Activated T-cell treated with anti-CD3 and anti-CD28 coated beads, Interleukin-2, amount 50 U/mL, for 24 hours (primary cell): ENCODE data around the gene PMF1.
A peak's percentile ranks its signal among the peaks of the same experiment; 100 is the strongest.
"Not testable (repeated sequence)": the region's sequence is repeated elsewhere in the genome, so short reads cannot be mapped to it uniquely, and the experiment has no call there.

Experiments
- DNase-seq: peaks from one replicate; pipeline ENCODE4 v3.0.0-alpha.2; 2020
- H3K27ac Mint-ChIP-seq: 2 replicates; pipeline ENCODE4 v1.8.0; 2020; ENCODE audit warnings: mild to moderate bottlenecking, mixed read lengths
- H3K27me3 Mint-ChIP-seq: 2 replicates; pipeline ENCODE4 v1.8.0; 2020; ENCODE audit warnings: mixed read lengths
- H3K36me3 Mint-ChIP-seq: 2 replicates; pipeline ENCODE4 v1.8.0; 2020; ENCODE audit warnings: low read depth, mixed read lengths
- H3K4me1 Mint-ChIP-seq: 2 replicates; pipeline ENCODE4 v1.8.0; 2020; ENCODE audit warnings: low read depth, mixed read lengths
- H3K4me3 Mint-ChIP-seq: 2 replicates; pipeline ENCODE4 v1.8.0; 2020; ENCODE audit warnings: mild to moderate bottlenecking, moderate library complexity, mixed read lengths
- H3K9me3 Mint-ChIP-seq: 2 replicates; pipeline ENCODE4 v1.8.0; 2020; ENCODE audit warnings: mixed read lengths

Gene PMF1

GRCh38 chr1:156216361-156217086, 3.7 kb downstream of the PMF1 start:
- not testable (repeated sequence) for H3K4me3 Mint-ChIP-seq, DNase-seq, H3K27me3 Mint-ChIP-seq, H3K9me3 Mint-ChIP-seq
- peaks cover 70% of the 10 kb centered on the region for H3K4me1 Mint-ChIP-seq
- H3K36me3 Mint-ChIP-seq, result peaks cover 85% of the 10 kb centered on the region
- H3K27ac Mint-ChIP-seq, result peak overlapping the region; percentile 97

GRCh38 chr1:156217871-156218270, 5.1 kb downstream of the PMF1 start:
- peak overlapping the region; percentile 99 for H3K27ac Mint-ChIP-seq
- H3K36me3 Mint-ChIP-seq, result peaks cover 84% of the 10 kb centered on the region
- H3K4me3 Mint-ChIP-seq, result peak overlapping the region; percentile 72
- H3K27me3 Mint-ChIP-seq, result no peaks in the 10 kb centered on the region
- no peak for DNase-seq
- peaks cover 73% of the 10 kb centered on the region for H3K4me1 Mint-ChIP-seq
- peaks cover 3% of the 10 kb centered on the region for H3K9me3 Mint-ChIP-seq

GRCh38 chr1:156220226-156220625, 7.4 kb downstream of the PMF1 start:
- H3K27ac Mint-ChIP-seq, result peak overlapping the region; percentile 99
- peaks cover 79% of the 10 kb centered on the region for H3K36me3 Mint-ChIP-seq
- no peaks in the 10 kb centered on the region for H3K27me3 Mint-ChIP-seq
- H3K4me1 Mint-ChIP-seq, result peaks cover 79% of the 10 kb centered on the region
- DNase-seq, result no peak
- no peak overlapping the region for H3K4me3 Mint-ChIP-seq
- peaks cover 3% of the 10 kb centered on the region for H3K9me3 Mint-ChIP-seq

GRCh38 chr1:156221986-156222692, 9.3 kb downstream of the PMF1 start:
- Mint-ChIP-seq H3K4me3 (peak overlapping the region; percentile 68), H3K27me3 (no peaks in the 10 kb centered on the region), H3K4me1 (peaks cover 84% of the 10 kb centered on the region), H3K27ac (peak overlapping the region; percentile 99), H3K9me3 (peaks cover 3% of the 10 kb centered on the region), H3K36me3 (peaks cover 83% of the 10 kb centered on the region)
- peak; percentile 50 for DNase-seq

- H3K4me1 Mint-ChIP-seq, result peaks cover 63% of the 10 kb centered on the region
- peak overlapping the region; percentile 95 for H3K27ac Mint-ChIP-seq
- no peak for DNase-seq
- H3K27me3 Mint-ChIP-seq, result no peaks in the 10 kb centered on the region
- H3K36me3 Mint-ChIP-seq, result peaks cover 83% of the 10 kb centered on the region
- peak overlapping the region; percentile 37 for H3K4me3 Mint-ChIP-seq
- no peaks in the 10 kb centered on the region for H3K9me3 Mint-ChIP-seq
Observed at GRCh38 chr1:156225677-156226014, 12.8 kb downstream of the PMF1 start.

GRCh38 chr1:156226116-156226538, 13.3 kb downstream of the PMF1 start:
- Mint-ChIP-seq H3K4me1 (peaks cover 60% of the 10 kb centered on the region), H3K4me3 (peak overlapping the region; percentile 16), H3K36me3 (peaks cover 80% of the 10 kb centered on the region), H3K27me3 (no peaks in the 10 kb centered on the region), H3K9me3 (no peaks in the 10 kb centered on the region), H3K27ac (peak overlapping the region; percentile 95)
- peak; percentile 49 for DNase-seq

- H3K36me3 Mint-ChIP-seq, result peaks cover 76% of the 10 kb centered on the region
- H3K4me1 Mint-ChIP-seq, result peaks cover 55% of the 10 kb centered on the region
- DNase-seq, result no peak
- H3K4me3 Mint-ChIP-seq, result no peak overlapping the region
- no peaks in the 10 kb centered on the region for H3K9me3 Mint-ChIP-seq
- H3K27me3 Mint-ChIP-seq, result no peaks in the 10 kb centered on the region
- peak overlapping the region; percentile 93 for H3K27ac Mint-ChIP-seq
Observed at GRCh38 chr1:156226782-156227181, 14.0 kb downstream of the PMF1 start.

- Mint-ChIP-seq H3K36me3 (peaks cover 72% of the 10 kb centered on the region), H3K4me3 (no peak overlapping the region), H3K4me1 (peaks cover 42% of the 10 kb centered on the region), H3K9me3 (no peaks in the 10 kb centered on the region), H3K27me3 (no peaks in the 10 kb centered on the region), H3K27ac (peak overlapping the region; percentile 86)
- no peak for DNase-seq
Observed at GRCh38 chr1:156228501-156228900, 15.7 kb downstream of the PMF1 start.

GRCh38 chr1:156229809-156230472, 17.1 kb downstream of the PMF1 start:
- Mint-ChIP-seq H3K27me3 (no peaks in the 10 kb centered on the region), H3K27ac (no peak overlapping the region), H3K4me1 (peaks cover 30% of the 10 kb centered on the region), H3K36me3 (peaks cover 76% of the 10 kb centered on the region), H3K9me3 (no peaks in the 10 kb centered on the region), H3K4me3 (no peak overlapping the region)
- DNase-seq, result no peak

GRCh38 chr1:156230473-156230837, 17.6 kb downstream of the PMF1 start:
- DNase-seq, result no peak
- Mint-ChIP-seq H3K9me3 (no peaks in the 10 kb centered on the region), H3K4me1 (peaks cover 26% of the 10 kb centered on the region), H3K27me3 (no peaks in the 10 kb centered on the region), H3K27ac (no peak overlapping the region), H3K4me3 (no peak overlapping the region), H3K36me3 (peaks cover 78% of the 10 kb centered on the region)

- Mint-ChIP-seq H3K36me3 (peaks cover 83% of the 10 kb centered on the region), H3K27me3 (no peaks in the 10 kb centered on the region), H3K4me1 (peaks cover 15% of the 10 kb centered on the region), H3K9me3 (no peaks in the 10 kb centered on the region), H3K4me3 (no peak overlapping the region), H3K27ac (peak overlapping the region; percentile 40)
- DNase-seq, result no peak
Observed at GRCh38 chr1:156232201-156232894, 19.5 kb downstream of the PMF1 start.

- no peaks in the 10 kb centered on the region for H3K9me3 Mint-ChIP-seq
- H3K4me3 Mint-ChIP-seq, result no peak overlapping the region
- H3K27me3 Mint-ChIP-seq, result no peaks in the 10 kb centered on the region
- no peak for DNase-seq
- H3K27ac Mint-ChIP-seq, result peak overlapping the region; percentile 72
- peaks cover 18% of the 10 kb centered on the region for H3K4me1 Mint-ChIP-seq
- peaks cover 87% of the 10 kb centered on the region for H3K36me3 Mint-ChIP-seq
Observed at GRCh38 chr1:156233426-156234127, 20.8 kb downstream of the PMF1 start.

- H3K27ac Mint-ChIP-seq, result no peak overlapping the region
- H3K4me3 Mint-ChIP-seq, result no peak overlapping the region
- peaks cover 88% of the 10 kb centered on the region for H3K36me3 Mint-ChIP-seq
- peaks cover 15% of the 10 kb centered on the region for H3K4me1 Mint-ChIP-seq
- H3K9me3 Mint-ChIP-seq, result no peaks in the 10 kb centered on the region
- DNase-seq, result no peak
- H3K27me3 Mint-ChIP-seq, result no peaks in the 10 kb centered on the region
Observed at GRCh38 chr1:156236164-156236563, 23.4 kb downstream of the PMF1 start.

- Mint-ChIP-seq H3K27ac (no peak overlapping the region), H3K36me3 (peaks cover 88% of the 10 kb centered on the region), H3K4me3 (no peak overlapping the region), H3K27me3 (no peaks in the 10 kb centered on the region), H3K4me1 (peaks cover 10% of the 10 kb centered on the region), H3K9me3 (no peaks in the 10 kb centered on the region)
- DNase-seq, result no peak
Observed at GRCh38 chr1:156238248-156238647, 25.4 kb downstream of the PMF1 start.
